ENCODE results near the gene RPS2. TPM values are rescaled to one million over a fixed set of nuclear protein-coding genes. Genes with fewer than 3 reads are reported as not detected.

The RPS2 gene
- total RNA-seq, 1 donor from 2014 or later = 3,223 TPM

DNA sequence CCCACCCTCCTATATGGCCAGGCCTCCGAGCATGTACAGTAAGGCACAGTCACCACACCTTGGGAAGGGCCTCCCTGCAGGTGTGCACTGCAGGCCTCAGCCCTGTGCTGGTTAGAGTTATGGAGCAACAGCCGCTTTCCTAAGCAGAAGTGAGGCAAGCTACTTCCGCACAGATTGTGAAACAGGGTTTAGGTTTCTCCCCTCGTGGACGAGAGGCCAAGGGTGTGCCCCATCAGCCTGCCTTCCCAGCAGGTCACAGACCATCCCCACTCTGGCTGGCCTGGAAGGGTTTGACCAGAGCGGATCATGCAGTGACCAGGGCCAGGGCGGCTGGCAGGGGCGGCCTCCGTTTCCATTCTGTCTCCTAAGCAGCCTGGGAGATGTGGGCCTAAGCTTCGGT lies 26.3 kb downstream of the RPS2 start:
- peaks cover 5% of the 10 kb centered on the region for H3K36me3 Mint-ChIP-seq (ENCODE audit: low read depth, unreplicated experiment)
- H3K27ac Mint-ChIP-seq (ENCODE audit: unreplicated experiment) = no peak overlapping the region
- DNase-seq (ENCODE audit: low spot score) = no peak
- TF ChIP-seq, protein P1, sequence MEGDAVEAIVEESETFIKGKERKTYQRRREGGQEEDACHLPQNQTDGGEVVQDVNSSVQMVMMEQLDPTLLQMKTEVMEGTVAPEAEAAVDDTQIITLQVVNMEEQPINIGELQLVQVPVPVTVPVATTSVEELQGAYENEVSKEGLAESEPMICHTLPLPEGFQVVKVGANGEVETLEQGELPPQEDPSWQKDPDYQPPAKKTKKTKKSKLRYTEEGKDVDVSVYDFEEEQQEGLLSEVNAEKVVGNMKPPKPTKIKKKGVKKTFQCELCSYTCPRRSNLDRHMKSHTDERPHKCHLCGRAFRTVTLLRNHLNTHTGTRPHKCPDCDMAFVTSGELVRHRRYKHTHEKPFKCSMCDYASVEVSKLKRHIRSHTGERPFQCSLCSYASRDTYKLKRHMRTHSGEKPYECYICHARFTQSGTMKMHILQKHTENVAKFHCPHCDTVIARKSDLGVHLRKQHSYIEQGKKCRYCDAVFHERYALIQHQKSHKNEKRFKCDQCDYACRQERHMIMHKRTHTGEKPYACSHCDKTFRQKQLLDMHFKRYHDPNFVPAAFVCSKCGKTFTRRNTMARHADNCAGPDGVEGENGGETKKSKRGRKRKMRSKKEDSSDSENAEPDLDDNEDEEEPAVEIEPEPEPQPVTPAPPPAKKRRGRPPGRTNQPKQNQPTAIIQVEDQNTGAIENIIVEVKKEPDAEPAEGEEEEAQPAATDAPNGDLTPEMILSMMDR (IDR thresholded peaks at IDR 0.05; ENCODE audit: unreplicated experiment) = no peak
- H3K4me1 Mint-ChIP-seq (ENCODE audit: unreplicated experiment) = no peaks in the 10 kb centered on the region
- no peak overlapping the region for H3K4me3 Mint-ChIP-seq (ENCODE audit: unreplicated experiment)
- H3K9me3 Mint-ChIP-seq (ENCODE audit: unreplicated experiment) = no peaks in the 10 kb centered on the region
- H3K27me3 Mint-ChIP-seq (ENCODE audit: unreplicated experiment) = peaks cover 3% of the 10 kb centered on the region

DNA sequence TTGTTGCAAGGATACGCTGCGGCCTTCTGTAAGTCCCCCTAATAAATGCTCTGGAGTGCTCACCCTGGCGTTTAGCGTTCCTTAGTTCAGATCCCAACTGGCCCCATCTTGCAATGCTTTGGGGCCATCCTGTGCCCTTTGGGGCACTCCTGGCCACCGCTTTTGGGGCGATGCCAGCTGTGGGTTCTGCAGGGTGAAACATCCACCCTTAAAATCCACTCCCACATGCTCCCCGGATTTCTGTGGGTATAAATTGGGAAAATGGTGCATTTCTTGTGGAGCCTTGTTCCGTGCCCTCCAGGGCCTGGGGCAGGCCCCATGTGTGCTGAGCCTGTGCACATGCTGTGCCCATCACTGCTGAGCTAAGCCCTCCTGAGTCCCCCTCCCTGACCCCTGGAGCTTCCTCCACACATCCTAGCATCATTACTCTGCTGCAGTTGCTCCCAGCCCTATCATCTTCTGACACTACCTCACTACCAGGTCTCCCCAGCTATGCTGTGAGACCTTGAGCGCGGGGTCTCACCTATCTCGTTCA lies 27.6 kb downstream of the RPS2 start:
- Mint-ChIP-seq H3K27ac (ENCODE audit: unreplicated experiment) (no peak overlapping the region), H3K9me3 (ENCODE audit: unreplicated experiment) (no peaks in the 10 kb centered on the region), H3K4me3 (ENCODE audit: unreplicated experiment) (no peak overlapping the region), H3K4me1 (ENCODE audit: unreplicated experiment) (no peaks in the 10 kb centered on the region), H3K27me3 (ENCODE audit: unreplicated experiment) (peaks cover 5% of the 10 kb centered on the region), H3K36me3 (ENCODE audit: low read depth, unreplicated experiment) (peaks cover 5% of the 10 kb centered on the region)
- DNase-seq (ENCODE audit: low spot score) = no peak
- TF ChIP-seq, protein P1 (IDR thresholded peaks at IDR 0.05; ENCODE audit: unreplicated experiment) = no peak

DNA sequence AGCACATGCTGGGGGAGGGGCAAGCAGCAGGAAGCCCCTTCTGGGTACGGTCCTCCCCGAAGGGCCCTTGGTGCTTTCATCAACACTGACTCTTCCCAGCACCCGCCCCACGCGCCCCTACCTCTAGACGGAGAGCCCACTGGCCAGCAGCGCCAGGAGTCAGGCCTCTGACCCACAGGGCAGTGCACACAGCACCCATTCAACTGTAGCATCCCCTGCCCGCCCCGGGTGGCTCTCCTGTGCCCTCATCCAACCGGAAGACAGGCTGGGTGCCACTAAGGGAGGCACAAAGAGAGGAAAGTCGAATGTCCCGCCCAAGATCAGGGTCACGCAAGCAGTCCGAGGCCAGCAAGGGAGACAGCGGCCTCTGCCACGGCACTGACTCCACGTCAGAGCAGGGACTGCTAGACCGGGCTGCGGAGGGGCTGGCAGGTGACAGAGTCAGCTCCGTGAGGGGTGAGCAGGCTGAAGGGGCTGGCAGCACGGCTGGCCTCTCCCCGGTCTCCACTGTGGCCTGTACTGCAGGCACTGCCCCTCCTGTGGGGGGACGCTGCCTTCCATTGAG lies 31.4 kb downstream of the RPS2 start:
- no peak overlapping the region for H3K27ac Mint-ChIP-seq (ENCODE audit: unreplicated experiment)
- H3K4me3 Mint-ChIP-seq (ENCODE audit: unreplicated experiment) = no peak overlapping the region
- no peak for DNase-seq (ENCODE audit: low spot score)
- H3K36me3 Mint-ChIP-seq (ENCODE audit: low read depth, unreplicated experiment) = no peaks in the 10 kb centered on the region
- H3K9me3 Mint-ChIP-seq (ENCODE audit: unreplicated experiment) = no peaks in the 10 kb centered on the region
- TF ChIP-seq, protein P1 (IDR thresholded peaks at IDR 0.05; ENCODE audit: unreplicated experiment) = no peak
- no peaks in the 10 kb centered on the region for H3K4me1 Mint-ChIP-seq (ENCODE audit: unreplicated experiment)
- peaks cover 8% of the 10 kb centered on the region for H3K27me3 Mint-ChIP-seq (ENCODE audit: unreplicated experiment)

DNA sequence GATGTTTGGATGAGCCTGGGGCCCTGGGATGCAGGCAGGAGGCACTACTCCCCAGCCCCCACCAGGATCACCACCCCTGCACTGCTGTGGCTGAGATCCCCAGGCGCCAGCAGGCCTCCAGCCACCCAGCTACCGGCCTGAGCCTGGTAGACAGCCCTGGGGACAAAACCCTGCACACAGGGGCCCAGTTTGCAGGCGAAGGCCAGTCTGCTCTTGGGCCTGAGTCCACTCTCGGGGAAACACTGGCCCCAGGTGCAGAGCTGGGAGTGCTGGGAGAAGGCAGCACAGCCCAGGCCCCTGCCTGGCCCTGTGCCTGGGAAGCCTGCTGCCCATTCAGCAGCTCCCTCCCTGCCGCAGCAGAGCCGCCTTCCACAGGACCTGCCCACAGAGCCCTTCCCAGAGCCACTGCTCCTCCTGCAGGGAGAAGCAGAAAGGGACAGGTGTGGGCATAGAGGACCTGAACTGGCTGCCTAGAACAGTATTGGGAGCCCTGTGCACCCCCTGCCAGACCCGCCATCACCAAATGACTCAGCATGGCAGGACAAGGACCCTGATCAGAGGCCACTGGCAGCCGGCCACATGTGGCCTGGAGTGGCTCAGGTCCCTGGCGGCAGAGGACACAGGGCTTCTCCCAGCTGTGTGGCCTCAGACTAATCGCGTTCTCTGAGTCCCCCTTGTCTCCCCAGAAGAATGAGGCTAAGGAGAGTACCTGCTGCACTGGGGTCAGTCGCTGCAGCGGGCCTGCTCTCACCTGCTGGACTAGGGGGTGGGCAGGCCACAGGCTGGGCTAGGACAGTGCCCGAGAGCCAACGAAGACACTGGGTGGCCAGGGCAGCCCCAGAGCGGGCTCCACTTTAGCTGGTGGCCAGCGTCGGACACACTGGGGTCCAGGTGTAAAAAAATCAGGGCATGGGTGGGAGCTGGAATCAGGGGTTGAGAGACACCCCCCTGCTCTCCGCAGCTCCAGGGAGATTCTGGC lies 32.3 kb downstream of the RPS2 start:
- Mint-ChIP-seq H3K4me1 (ENCODE audit: unreplicated experiment) (no peaks in the 10 kb centered on the region), H3K27me3 (ENCODE audit: unreplicated experiment) (peaks cover 10% of the 10 kb centered on the region), H3K4me3 (ENCODE audit: unreplicated experiment) (no peak overlapping the region), H3K27ac (ENCODE audit: unreplicated experiment) (no peak overlapping the region), H3K36me3 (ENCODE audit: low read depth, unreplicated experiment) (no peaks in the 10 kb centered on the region), H3K9me3 (ENCODE audit: unreplicated experiment) (no peaks in the 10 kb centered on the region)
- DNase-seq (ENCODE audit: low spot score) = no peak
- TF ChIP-seq, protein P1 (IDR thresholded peaks at IDR 0.05; ENCODE audit: unreplicated experiment) = no peak

DNA sequence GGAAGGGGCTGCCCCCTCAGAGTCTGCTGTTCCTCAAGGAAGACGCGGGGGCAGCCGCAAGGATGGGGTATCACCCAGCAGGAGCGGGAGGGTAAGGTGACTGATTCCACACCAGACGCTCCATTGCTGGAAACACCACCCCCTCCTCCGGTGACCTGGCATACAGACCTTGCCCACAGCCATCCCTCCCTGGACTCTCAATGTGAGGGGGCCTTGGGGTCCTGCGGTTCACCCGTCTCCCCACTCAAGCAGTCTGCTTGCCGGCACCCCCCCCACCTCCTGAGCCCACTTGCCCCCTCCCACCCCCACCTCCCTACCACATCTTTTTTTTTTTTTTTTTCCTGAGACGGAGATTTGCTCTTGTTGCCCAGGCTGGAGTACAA lies 34.3 kb downstream of the RPS2 start:
- Mint-ChIP-seq H3K36me3 (ENCODE audit: low read depth, unreplicated experiment) (no peaks in the 10 kb centered on the region), H3K9me3 (ENCODE audit: unreplicated experiment) (no peaks in the 10 kb centered on the region), H3K27me3 (ENCODE audit: unreplicated experiment) (peaks cover 8% of the 10 kb centered on the region), H3K27ac (ENCODE audit: unreplicated experiment) (no peak overlapping the region), H3K4me1 (ENCODE audit: unreplicated experiment) (no peaks in the 10 kb centered on the region), H3K4me3 (ENCODE audit: unreplicated experiment) (no peak overlapping the region)
- TF ChIP-seq, protein P1 (IDR thresholded peaks at IDR 0.05; ENCODE audit: unreplicated experiment) = no peak
- DNase-seq (ENCODE audit: low spot score) = no peak

Measured in endothelial cell (in vitro differentiated cells).